GM18868 (cell line): ENCODE results near the gene ZSCAN2.
"Not testable (repeated sequence)": the region's sequence is repeated elsewhere in the genome, so short reads cannot be mapped to it uniquely, and the experiment has no call there.

ENCODE experiments used
- ATAC-seq: cut with Tn5 transposase; IDR thresholded peaks from one replicate; pipeline ENCODE4 v1.9.1; 2021; ENCODE audit warnings: mild to moderate bottlenecking, moderate library complexity; ENCODE audit not compliant: unreplicated experiment

Gene ZSCAN2

DNA sequence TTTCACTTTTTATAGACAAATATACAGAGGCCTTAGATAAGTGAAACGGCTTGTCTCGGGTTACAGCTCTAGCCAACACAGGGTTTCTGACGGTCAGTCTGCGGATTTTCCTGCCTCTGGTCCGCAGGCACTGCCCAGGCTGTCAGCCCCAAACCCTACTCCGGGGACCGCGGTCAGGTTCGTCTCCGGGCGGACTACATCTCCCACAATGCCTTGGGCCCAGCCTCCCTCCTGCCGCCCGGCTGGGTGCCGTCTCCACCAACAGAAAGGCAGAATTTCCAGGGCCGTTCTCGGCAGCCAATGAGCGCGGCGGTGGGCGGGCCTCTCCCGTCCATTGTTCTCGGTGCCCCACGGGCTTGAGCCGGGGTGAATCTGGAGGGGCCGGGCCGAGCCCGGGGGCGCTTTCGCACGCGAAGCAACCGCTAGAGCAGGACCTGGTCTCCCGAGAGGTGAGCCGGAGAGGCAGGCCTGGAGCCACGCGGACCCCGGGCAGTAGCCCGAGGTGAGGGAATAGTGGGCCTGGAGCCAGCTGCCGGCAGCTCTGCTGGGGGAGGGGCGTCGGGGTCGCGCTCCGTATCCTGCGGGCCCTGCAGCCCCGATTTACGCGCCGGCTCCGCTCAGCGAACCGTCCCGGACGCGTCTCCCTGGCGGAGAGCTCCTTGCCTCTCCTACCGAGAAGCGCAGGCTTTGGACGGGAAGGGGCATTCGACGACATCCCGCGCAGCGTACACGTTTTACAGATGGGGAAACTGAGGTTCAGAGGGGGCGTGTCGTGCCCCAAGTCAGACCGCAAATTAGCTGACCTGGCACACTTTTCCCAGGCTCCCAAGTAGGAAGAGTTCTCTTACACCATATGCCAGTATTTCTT lies at the start of gene ZSCAN2:
TSS of gene ZSCAN2 (plus strand) at position 323 of the 868 bp plus-strand sequence. CDS start 2,919 bp downstream, outside the sequence.
- peak; percentile 93 for ATAC-seq

DNA sequence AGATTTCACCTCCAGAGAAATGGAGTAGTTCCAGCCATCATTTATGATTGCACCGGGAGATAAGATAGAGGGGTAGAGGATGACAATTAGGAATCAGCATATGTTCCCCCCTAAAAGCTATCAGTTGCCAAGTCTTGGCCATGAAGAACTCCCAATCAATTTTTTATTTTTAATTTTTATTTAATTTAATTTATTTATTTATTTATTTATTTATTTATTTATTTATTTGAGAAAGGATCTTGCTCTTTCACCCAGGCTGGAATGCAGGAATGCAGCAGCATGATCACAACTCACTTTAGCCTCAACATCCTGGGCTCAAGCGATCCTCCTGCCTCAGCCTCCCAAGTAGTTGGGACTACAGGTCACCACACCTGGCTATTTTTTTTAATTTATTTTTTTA lies 49.2 kb upstream of the ZSCAN2 start:
- ATAC-seq: not testable (repeated sequence)

DNA sequence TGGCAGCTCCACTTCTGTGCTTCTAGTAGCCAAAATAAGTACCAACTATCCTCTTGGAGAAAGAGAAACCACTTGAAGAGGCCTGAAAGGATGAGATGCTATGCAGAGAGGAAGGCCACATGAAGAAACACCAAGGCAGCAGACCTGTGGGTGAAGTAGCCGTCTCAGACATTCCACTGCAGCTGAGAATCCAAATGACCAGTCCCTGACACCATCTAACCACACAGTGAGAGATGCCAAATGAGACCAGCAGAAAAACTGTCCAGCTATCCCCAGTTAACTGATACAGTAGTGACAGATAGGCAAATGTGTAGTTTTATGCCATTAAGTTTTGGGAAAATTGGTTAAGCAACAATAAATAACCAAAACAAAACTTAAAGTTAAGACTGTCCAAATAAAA lies 47.9 kb upstream of the ZSCAN2 start:
- no peak for ATAC-seq

DNA sequence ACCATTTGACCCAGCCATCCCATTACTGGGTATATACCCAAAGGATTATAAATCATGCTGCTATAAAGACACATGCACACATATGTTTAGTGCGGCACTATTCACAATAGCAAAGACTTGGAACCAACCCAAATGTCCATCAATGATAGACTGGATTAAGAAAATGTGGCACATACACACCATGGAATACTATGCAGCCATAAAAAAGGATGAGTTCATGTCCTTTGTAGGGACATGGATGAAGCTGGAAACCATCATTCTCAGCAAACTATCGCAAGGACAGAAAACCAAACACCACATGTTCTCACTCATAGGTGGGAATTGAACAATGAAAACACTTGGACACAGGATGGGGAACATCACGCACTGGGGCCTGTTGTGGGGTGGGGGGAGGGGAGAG lies 44.1 kb upstream of the ZSCAN2 start:
- ATAC-seq: not testable (repeated sequence)

DNA sequence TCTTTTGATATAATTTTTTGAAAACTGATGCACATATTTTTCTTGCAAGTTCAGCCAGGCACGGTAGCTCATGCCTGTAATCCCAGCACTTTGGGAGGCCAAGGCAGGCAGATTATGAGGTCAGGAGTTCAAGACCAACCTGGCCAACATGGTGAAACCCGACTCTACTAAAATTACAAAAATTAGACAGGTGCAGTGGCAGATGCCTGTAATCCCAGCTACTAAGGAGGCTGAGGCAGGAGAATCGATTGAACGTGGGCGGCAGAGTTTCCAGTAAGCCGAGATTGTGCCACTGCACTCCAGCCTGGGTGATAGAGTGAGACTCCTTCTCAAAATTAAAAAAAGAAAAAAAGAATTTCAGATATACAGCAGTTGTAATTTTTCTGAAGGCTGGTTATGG lies 32.8 kb upstream of the ZSCAN2 start:
- not testable (repeated sequence) for ATAC-seq

DNA sequence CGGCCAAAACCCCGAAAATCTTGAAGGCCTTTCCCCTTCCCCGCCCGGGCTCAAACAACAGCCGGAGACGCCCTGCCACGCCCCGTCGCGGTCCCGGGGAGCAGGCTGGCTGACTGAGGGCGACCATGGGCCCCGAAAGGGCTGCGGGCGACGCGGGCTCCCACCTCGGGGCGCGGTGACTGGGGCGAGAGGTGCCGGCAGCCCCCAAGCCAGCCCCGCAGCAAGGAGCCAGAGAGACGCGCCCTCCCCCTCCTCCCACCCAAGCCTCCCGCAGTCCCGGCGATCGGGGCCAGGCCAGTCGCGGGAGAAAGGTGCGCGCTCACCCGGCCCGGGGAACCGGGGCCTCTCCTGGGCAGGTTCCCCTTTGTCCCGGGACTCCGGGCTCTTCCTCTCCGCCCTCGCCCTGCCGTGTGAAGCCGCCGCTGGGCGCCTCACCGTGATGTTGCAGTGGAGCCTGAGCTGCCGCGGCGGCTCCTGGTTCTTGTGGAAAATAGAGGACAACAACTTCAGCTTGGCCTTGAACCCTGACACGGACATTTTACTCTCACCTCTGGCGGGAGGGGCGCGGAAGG lies 30.6 kb upstream of the ZSCAN2 start:
- no peak for ATAC-seq

DNA sequence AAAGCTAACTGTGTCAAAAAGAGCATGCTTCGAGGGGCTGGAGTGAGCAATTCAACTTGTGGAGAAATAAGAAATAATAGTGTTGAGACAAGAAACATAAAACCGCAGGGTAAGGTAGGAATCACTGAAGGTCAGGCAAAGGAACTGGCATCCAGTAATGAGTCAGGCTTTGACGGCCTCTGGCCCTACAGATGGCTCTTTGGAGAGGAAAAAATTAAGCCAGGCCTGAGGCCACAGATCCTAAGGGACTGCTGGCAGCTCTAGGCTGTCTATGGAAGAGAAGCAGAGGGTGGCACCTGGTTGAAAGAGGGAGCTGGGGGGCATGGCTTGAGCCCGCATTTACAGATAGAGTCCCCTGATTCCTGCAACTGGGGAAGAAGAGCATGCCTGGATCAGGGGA lies 28.6 kb upstream of the ZSCAN2 start:
- ATAC-seq: no peak

DNA sequence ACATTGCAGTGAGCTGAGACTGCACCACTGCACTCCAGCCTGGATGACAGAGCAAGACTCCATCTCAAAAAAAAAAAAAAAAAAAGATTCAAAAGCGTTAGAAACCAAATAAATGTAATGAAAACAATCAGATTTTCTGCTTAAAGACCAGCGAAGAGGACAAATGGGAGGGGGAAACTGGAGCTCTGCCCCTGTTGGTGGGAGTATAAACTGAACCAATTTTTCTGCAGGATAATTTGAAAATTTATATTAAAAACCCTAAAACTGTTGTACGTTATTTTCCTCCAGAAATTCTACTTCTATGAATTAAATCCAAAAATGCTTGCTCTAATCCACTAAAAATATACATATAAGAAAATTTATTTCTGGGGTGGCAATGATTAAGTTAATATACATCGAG lies 25.3 kb upstream of the ZSCAN2 start:
- no peak for ATAC-seq

DNA sequence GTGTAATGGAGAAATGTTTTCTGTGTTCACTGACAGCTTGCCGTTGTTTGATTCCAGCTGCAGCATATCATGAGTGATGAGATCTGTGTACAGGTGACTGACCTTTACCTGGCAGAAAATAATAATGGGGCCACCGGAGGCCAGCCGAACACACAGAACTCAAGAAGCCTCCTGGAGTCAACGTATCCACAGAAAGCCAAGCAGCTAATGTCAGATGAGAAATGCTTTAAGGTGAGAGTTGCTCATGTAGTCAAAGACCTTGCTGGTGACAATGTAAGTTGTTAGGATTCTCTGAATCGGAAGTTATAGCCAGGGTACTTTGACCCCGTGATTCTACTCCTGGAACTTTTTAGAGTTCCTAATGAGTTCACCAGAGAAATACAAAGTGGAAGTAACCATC lies 22.9 kb upstream of the ZSCAN2 start:
- ATAC-seq: not testable (repeated sequence)

DNA sequence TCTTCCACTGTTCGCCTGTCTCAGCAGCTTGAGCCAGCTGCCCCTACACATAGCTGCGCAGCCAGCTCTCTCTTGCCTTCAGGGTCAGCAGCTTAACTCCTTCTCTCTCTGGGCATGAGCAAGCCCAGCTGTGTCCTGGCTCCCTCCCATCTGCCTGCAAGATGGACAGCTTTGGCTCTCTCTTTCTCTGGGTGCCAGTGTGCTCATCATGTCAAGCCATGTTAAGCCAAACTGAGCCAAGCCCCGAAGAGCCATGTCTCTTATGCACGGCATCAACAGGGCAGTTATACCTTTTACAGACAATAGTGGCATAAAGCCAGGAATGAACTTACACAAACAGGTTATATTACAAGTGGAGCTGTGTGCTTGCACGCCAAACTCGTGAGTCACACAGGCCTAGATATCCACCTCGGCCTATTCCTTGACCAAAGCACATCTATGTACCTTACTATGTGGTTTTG lies 21.5 kb upstream of the ZSCAN2 start:
- ATAC-seq: not testable (repeated sequence)

DNA sequence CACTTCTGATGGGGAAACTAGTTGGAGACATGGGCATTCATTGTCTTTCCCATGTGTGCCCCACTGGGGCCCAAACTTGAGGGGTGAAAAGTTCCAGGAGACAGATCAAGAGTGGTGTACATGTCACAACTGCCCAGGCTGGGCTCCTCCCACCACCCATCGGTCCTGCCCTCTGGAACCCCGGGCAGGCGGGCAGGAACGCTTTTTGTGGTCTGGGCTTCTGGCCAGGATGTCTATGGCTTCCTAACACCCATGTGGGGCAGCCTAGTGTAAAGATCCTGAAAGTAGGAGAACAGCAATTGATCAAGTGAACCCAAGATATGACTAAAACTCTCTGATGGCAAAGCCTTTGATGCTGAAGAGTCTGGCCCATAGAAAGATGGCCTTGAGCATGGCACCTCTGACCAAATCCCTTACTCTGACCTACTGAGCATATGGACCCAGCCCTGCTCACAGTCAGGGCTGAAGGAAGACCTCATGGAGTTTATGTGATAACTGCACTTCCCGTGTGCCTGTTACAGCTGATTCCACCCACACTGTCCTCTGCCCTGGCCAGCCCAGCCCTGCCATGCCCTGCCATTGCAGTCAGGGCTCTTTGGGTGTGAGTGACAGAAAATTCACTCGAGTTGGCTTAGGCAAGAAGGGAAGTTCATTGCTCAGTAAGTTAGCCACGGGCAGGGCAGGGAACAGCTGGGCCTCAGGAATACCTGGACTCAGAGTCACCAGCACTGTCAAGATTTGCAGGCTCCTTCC lies 19.0 kb upstream of the ZSCAN2 start:
- not testable (repeated sequence) for ATAC-seq

DNA sequence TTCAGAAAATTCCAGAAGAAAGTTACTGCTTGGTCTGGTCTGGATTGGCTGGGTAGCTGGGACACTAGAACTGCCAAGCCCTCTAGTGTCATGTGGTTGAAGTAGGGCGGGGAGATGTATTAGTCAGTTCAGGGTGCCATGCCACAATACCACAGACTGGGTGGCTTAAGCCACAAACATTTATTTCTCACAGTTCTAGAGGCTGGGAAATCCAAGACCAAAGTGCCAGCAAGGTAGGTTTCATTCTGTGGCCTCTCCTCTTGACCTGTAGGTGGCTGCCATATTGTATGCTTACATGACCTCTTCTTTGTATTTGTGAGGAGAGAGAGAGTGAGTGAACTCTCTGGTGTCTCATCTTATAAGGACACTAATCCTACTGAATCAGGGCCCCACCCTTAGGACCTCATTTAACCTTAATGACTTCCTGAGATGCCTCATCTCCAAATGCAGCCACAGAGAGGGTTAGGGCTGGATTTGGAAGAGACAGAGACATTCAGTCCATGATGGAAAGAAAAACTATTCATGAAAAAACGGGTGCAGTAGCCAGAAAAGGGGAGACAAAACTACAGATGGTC lies 18.1 kb upstream of the ZSCAN2 start:
- ATAC-seq: no peak

DNA sequence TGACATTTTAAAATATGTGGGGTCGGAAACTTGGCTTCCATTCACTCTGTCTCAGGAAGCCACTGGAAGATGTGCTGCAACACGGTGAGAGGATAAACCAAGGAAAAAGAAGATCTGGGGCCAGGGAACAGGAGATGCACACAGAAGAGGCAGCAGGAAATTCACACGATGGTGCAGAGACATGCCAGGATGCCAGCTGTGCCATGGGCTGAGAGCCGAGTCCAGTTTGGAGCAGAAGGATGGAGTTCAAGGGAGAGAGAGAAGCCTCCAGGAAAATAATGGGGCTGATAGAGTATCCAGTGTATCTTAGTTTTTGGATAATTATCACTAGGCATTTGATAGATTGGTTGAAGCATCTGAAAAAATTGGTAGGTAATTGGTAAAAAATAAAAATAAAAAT lies 16.9 kb upstream of the ZSCAN2 start:
- ATAC-seq: not testable (repeated sequence)

DNA sequence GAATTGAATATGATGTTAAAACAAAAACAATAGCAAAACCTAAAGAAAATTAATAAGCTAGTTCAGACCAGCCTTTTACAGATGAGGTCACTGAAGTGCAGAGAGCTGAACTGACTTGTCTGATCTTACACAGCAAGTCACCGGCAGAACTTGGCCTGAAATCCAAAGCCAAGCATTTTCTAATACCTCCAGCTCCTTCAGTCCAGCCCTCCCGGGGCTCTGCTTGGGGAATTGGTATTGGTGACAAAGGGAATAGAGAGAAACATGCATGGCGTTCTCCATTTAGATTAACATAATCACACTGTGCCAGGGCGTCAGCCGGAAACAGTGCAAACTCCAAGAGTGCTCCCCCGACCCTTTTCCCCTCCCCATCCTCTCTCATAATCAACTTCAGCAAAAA lies 14.1 kb upstream of the ZSCAN2 start:
- no peak for ATAC-seq

DNA sequence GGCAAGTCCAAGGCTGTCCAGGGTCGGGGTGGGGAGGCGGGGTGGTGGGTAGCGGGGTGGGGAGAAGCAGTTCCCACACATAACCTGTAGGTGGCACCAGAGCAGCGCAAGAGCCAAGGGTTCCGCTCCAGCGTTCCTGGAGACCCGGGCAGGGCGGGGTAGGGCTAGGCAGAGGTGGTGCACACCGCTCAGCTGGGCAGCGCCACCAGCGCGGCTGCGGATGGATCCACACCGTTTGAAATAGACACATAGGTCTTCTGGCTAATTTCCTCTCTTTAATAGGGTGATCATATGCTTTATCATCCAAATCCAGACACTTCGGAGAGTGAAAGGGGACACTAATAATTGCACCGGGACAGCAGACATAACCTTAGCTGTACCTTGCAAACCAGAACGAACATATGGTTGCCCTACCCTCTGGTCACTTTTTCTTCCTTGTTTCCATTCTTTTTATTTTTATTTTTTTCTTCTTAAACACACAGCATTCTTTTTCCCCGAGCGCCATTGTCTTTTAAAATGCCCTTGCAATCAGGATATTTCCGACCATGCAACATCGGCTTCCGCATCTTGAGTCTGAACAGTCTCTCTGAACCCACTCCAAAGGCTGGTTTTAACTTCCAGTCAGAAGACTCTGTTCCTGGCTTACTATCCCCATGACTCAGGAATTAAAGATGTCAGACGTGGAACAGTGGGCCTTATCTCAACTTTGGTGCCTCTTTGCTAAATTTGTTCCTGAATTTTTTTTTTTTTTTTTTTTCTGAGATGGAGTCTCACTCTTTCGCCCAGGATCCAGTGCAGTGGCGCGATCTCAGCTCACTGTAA lies 12.5 kb upstream of the ZSCAN2 start:
- peak; percentile 96 for ATAC-seq

DNA sequence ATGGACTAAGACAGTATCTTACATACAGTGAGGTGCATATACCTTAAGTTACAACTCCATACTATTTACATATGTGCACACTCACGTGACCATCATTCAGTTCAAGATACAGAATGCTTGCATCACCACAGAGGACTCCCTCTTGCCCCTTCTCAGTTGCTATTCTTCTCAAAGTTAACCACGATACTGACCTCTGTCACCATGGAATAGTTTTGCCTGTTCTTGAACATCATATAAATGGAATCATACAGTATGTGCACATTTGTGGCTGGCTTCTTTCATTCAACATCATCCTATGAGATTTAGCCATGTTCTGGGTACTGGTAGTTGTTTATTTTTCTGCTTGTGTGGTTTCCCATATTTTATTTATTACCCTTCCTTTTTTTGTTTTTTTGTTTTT lies 10.4 kb upstream of the ZSCAN2 start:
- no peak for ATAC-seq

DNA sequence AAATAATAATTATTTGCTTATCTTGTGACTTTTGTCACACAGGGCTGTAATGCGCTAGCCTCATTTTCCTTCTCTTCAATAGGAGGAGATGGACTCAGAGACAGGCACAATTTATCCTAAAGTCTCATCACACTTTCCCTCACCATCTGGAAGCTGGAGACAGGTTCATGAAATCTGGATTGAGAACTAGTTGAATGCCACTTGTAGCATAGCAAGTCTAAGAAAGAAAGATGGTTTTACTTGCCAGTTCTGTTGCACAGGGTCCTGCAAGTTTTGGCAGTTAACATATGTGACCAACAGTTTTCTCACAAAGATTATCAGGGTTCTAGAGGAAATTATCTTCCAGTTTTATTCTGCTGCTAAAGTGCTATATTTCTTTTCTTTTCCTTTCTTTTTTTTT lies 9.0 kb upstream of the ZSCAN2 start:
- ATAC-seq: no peak

DNA sequence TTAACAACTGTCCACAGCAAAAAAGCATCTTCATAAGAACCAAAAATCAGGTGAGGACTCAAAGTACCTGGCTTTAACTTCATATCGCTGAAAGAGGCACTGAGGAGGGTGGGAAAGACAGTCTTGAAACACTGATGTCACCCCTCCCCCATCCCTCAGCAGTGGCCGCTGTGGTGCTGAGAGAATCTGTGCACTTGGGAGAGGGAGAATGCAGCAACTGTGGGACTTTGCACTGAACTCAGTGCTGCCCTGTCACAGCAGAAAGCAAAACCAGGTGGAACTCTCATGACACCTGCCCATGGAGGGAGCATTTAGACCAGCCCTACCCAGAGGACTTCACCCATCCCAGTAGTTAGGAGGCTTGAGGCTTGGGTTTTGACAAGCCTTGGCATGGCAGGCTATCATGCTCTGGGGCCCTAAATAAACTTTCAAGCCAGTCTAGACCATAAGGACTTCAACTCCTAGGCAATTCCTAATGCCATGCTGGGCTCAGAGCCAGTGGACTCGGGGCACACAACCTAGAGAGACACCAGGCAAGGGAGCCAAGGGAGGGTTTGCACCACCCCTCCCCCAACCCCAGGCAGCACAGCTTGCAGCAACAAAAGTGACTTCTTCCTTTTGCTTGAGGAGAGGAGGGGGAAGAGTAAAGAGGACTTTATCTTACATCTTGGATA lies 6.1 kb upstream of the ZSCAN2 start:
- ATAC-seq: no peak

DNA sequence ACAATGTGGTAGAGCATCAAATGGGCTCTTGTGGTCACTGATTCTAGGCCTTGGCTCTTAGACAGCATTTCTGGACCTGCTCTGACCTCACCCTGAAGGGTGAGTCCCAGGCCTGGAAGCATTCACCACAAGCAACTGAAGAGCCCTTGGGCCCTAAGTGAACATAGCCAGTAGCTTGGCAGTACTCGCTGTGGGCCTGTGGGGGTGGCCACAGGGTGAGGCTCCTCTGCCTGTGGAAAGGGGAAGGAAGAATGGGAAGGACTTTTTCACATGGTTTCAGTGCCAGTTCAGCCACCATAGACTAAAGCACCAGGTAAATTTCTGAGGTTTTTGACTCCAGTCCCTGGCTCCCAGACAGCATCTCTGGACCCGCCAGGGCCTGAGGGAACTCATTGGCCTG lies 5.1 kb upstream of the ZSCAN2 start:
- ATAC-seq: no peak

DNA sequence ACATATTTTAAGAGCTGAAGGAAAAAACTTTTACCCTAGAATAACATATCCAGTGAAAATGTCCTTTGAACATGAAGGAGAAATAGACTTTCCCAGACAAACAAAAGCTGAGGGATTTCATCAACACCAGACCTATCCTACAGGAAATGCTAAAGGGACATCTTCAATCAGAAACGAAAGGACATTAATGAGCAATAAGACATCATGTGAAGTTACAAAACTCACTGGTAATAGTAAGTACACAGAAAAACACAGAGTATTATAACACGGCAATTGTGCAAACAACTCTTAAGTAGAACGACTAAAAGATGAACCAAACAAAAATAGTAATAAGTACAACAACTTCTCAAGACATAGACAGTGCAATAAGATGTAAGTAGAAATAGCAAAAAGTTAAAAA lies 3.5 kb upstream of the ZSCAN2 start:
- no peak for ATAC-seq
